HEK293 (cell line): ENCODE measurements around the gene TNS4.
A peak's percentile ranks its signal among the peaks of the same experiment; 100 is the strongest.

ENCODE experiments used
- IKZF3 ChIP-seq: fragments of 450-650 bp; IDR thresholded peaks from 2 replicates; pipeline ENCODE4 v1.5.0; 2018; ENCODE audit warnings: missing biosample characterization, mild to moderate bottlenecking, missing genetic modification characterization, moderate library complexity
- KLF10 ChIP-seq: fragments of 450-650 bp; IDR thresholded peaks from 2 replicates; pipeline ENCODE4 v1.5.1; 2018; ENCODE audit warnings: missing biosample characterization, mild to moderate bottlenecking, missing genetic modification characterization
- MEIS1 ChIP-seq: sonication (generic); formaldehyde crosslinking; IDR thresholded peaks from 2 replicates; pipeline ENCODE4 v1.8.1; 2022; ENCODE audit warnings: missing genetic modification reagents, mild to moderate bottlenecking, borderline replicate concordance
- RBAK ChIP-seq: fragments of 450-650 bp; formaldehyde crosslinking; IDR thresholded peaks from 2 replicates; pipeline ENCODE4 v1.5.1; 2016; ENCODE audit warnings: missing biosample characterization, missing genetic modification characterization
- REPIN1 ChIP-seq: fragments of 450-650 bp; formaldehyde crosslinking; IDR thresholded peaks from 2 replicates; pipeline ENCODE4 v1.5.1; 2017; ENCODE audit warnings: missing biosample characterization, missing genetic modification characterization, low read depth
- SCRT2 ChIP-seq: fragments of 450-650 bp; formaldehyde crosslinking; IDR thresholded peaks from 2 replicates; pipeline ENCODE4 v1.5.1; 2016; ENCODE audit warnings: missing biosample characterization, missing genetic modification characterization
- ZBTB10 ChIP-seq: fragments of 450-650 bp; formaldehyde crosslinking; IDR thresholded peaks from 2 replicates; pipeline ENCODE4 v1.5.1; 2016; ENCODE audit warnings: missing biosample characterization, missing genetic modification characterization
- ZBTB20 ChIP-seq: fragments of 450-650 bp; formaldehyde crosslinking; IDR thresholded peaks from 2 replicates; pipeline ENCODE4 v1.5.1; 2016; ENCODE audit warnings: missing biosample characterization, missing genetic modification characterization
- ZBTB8A ChIP-seq: fragments of 450-650 bp; formaldehyde crosslinking; IDR thresholded peaks from 2 replicates; pipeline ENCODE4 v1.5.1; 2016; ENCODE audit warnings: missing biosample characterization, missing genetic modification characterization
- ZFP3 ChIP-seq: fragments of 450-650 bp; formaldehyde crosslinking; IDR thresholded peaks from 2 replicates; pipeline ENCODE4 v1.5.1; 2016; ENCODE audit warnings: low read depth, missing biosample characterization, missing genetic modification characterization
- ZNF112 ChIP-seq: fragments of 450-650 bp; formaldehyde crosslinking; IDR thresholded peaks from 2 replicates; pipeline ENCODE4 v1.5.0; 2017; ENCODE audit warnings: missing biosample characterization, missing genetic modification characterization
- ZNF121 ChIP-seq: fragments of 450-650 bp; formaldehyde crosslinking; IDR thresholded peaks from 2 replicates; pipeline ENCODE4 v1.5.1; 2016; ENCODE audit warnings: missing biosample characterization, missing genetic modification characterization
- ZNF155 ChIP-seq: fragments of 450-650 bp; formaldehyde crosslinking; IDR thresholded peaks from 2 replicates; pipeline ENCODE4 v1.5.1; 2016; ENCODE audit warnings: missing biosample characterization, missing genetic modification characterization
- ZNF175 ChIP-seq: fragments of 450-650 bp; formaldehyde crosslinking; IDR thresholded peaks from 2 replicates; pipeline ENCODE4 v1.5.1; 2016; ENCODE audit warnings: missing biosample characterization, missing genetic modification characterization
- ZNF2 ChIP-seq: fragments of 450-650 bp; formaldehyde crosslinking; IDR thresholded peaks from 2 replicates; pipeline ENCODE4 v1.5.1; 2016; ENCODE audit warnings: missing biosample characterization, missing genetic modification characterization
- ZNF248 ChIP-seq: fragments of 450-650 bp; formaldehyde crosslinking; IDR thresholded peaks from 2 replicates; pipeline ENCODE4 v1.5.1; 2017; ENCODE audit warnings: missing biosample characterization, missing genetic modification characterization
- ZNF311 ChIP-seq: fragments of 450-650 bp; formaldehyde crosslinking; IDR thresholded peaks from 2 replicates; pipeline ENCODE4 v1.5.1; 2017; ENCODE audit warnings: missing biosample characterization, missing genetic modification characterization, borderline replicate concordance
- ZNF449 ChIP-seq: fragments of 450-650 bp; formaldehyde crosslinking; IDR thresholded peaks from 2 replicates; pipeline ENCODE4 v1.5.1; 2017; ENCODE audit warnings: missing biosample characterization, mild to moderate bottlenecking, missing genetic modification characterization, moderate library complexity
- ZNF48 ChIP-seq: fragments of 450-650 bp; formaldehyde crosslinking; IDR thresholded peaks from 2 replicates; pipeline ENCODE4 v1.5.1; 2016; ENCODE audit warnings: missing biosample characterization, missing genetic modification characterization
- ZNF521 ChIP-seq: fragments of 450-650 bp; formaldehyde crosslinking; IDR thresholded peaks from 2 replicates; pipeline ENCODE4 v1.5.1; 2017; ENCODE audit warnings: missing biosample characterization, mild to moderate bottlenecking, missing genetic modification characterization
- ZNF600 ChIP-seq: fragments of 450-650 bp; formaldehyde crosslinking; IDR thresholded peaks from 2 replicates; pipeline ENCODE4 v1.5.1; 2016; ENCODE audit warnings: missing biosample characterization, missing genetic modification characterization
- ZNF610 ChIP-seq: fragments of 450-650 bp; formaldehyde crosslinking; IDR thresholded peaks from 2 replicates; pipeline ENCODE4 v1.5.1; 2016; ENCODE audit warnings: missing biosample characterization, missing genetic modification characterization, borderline replicate concordance
- ZNF670 ChIP-seq: fragments of 450-650 bp; formaldehyde crosslinking; IDR thresholded peaks from 2 replicates; pipeline ENCODE4 v1.5.1; 2016; ENCODE audit warnings: missing biosample characterization, missing genetic modification characterization, low read depth
- ZNF830 ChIP-seq: fragments of 450-650 bp; IDR thresholded peaks from 2 replicates; pipeline ENCODE4 v1.5.0; 2018; ENCODE audit warnings: missing biosample characterization, missing genetic modification characterization, low read depth, mild to moderate bottlenecking, moderate library complexity
- ZNF843 ChIP-seq: fragments of 450-650 bp; formaldehyde crosslinking; IDR thresholded peaks from 2 replicates; pipeline ENCODE4 v1.5.1; 2016; ENCODE audit warnings: missing biosample characterization, missing genetic modification characterization
- TF ChIP-seq, protein P1 (sequence below): fragments of 450-650 bp; formaldehyde crosslinking; IDR thresholded peaks from 2 replicates; pipeline ENCODE4 v1.5.1; 2017; ENCODE audit warnings: missing biosample characterization, missing genetic modification characterization
- TF ChIP-seq, protein P2 (sequence below): fragments of 450-650 bp; formaldehyde crosslinking; IDR thresholded peaks from 2 replicates; pipeline ENCODE4; 2016; ENCODE audit warnings: missing biosample characterization, missing genetic modification characterization
- TF ChIP-seq, protein P3 (sequence below): fragments of 450-650 bp; formaldehyde crosslinking; optimal IDR thresholded peaks from 2 replicates; pipeline ENCODE3; 2016; ENCODE audit warnings: missing biosample characterization, mild to moderate bottlenecking, missing genetic modification characterization

The TNS4 gene

GRCh38 chr17:40443988-40444899 is 57.2 kb downstream of the TNS4 start (continued):
- TF ChIP-seq RBAK (no peak), ZNF112 (tag by site-specific recombination) (no peak), ZNF610 (tag by site-specific recombination) (no peak), MEIS1 (CRISPR knock-in tag) (no peak), KLF10 (tag by site-specific recombination) (no peak), ZNF600 (tag by site-specific recombination) (no peak; the same call in 1 of the 2 replicates), ZNF311 (no peak), ZBTB10 (tag by site-specific recombination) (0 out of 2 replicates have a peak, but pooled peaks have one; percentile 15), ZBTB8A (tag by site-specific recombination) (no peak), ZNF155 (no peak), ZFP3 (tag by site-specific recombination) (no peak), ZNF121 (tag by site-specific recombination) (no peak), ZNF2 (0 out of 2 replicates have a peak, but pooled peaks have one; percentile 21), ZNF449 (tag by site-specific recombination) (no peak), ZNF521 (tag by site-specific recombination) (no peak), ZNF48 (tag by site-specific recombination) (no peak), ZNF830 (tag by site-specific recombination) (no peak), ZNF843 (tag by site-specific recombination) (no peak), REPIN1 (tag by site-specific recombination) (no peak), SCRT2 (tag by site-specific recombination) (peak; percentile 84), ZNF175 (tag by site-specific recombination) (no peak), ZNF248 (tag by site-specific recombination) (no peak), ZNF670 (tag by site-specific recombination) (no peak), ZBTB20 (tag by site-specific recombination) (no peak), IKZF3 (tag by site-specific recombination) (no peak)
- TF ChIP-seq, protein P1, sequence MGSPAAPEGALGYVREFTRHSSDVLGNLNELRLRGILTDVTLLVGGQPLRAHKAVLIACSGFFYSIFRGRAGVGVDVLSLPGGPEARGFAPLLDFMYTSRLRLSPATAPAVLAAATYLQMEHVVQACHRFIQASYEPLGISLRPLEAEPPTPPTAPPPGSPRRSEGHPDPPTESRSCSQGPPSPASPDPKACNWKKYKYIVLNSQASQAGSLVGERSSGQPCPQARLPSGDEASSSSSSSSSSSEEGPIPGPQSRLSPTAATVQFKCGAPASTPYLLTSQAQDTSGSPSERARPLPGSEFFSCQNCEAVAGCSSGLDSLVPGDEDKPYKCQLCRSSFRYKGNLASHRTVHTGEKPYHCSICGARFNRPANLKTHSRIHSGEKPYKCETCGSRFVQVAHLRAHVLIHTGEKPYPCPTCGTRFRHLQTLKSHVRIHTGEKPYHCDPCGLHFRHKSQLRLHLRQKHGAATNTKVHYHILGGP (tag by site-specific recombination), result no peak
- TF ChIP-seq, protein P2, sequence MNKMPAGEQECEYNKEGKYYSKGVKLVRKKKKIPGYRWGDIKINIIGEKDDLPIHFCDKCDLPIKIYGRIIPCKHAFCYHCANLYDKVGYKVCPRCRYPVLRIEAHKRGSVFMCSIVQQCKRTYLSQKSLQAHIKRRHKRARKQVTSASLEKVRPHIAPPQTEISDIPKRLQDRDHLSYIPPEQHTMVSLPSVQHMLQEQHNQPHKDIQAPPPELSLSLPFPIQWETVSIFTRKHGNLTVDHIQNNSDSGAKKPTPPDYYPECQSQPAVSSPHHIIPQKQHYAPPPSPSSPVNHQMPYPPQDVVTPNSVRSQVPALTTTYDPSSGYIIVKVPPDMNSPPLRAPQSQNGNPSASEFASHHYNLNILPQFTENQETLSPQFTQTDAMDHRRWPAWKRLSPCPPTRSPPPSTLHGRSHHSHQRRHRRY, result no peak
- TF ChIP-seq, protein P3, sequence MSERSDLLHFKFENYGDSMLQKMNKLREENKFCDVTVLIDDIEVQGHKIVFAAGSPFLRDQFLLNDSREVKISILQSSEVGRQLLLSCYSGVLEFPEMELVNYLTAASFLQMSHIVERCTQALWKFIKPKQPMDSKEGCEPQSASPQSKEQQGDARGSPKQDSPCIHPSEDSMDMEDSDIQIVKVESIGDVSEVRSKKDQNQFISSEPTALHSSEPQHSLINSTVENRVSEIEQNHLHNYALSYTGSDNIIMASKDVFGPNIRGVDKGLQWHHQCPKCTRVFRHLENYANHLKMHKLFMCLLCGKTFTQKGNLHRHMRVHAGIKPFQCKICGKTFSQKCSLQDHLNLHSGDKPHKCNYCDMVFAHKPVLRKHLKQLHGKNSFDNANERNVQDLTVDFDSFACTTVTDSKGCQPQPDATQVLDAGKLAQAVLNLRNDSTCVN, result peak; percentile 0
